SJCRH30 (cell line): ENCODE data around the gene CCR7. TPM values are rescaled to one million over a fixed set of nuclear protein-coding genes. Genes with fewer than 3 reads are reported as not detected.

ENCODE experiments used
- DNase-seq, 2 experiments: peaks; one replicate each; pipeline ENCODE4 v3.0.0-alpha.2; 2015 to 2020
- H3K27ac ChIP-seq: fragments of 250-450 bp; sonication (Bioruptor Pico); 2 replicates; pipeline ENCODE4 v1.5.1; 2020; ENCODE audit warnings: mild to moderate bottlenecking, moderate library complexity
- H3K27me3 ChIP-seq: fragments of 250-450 bp; sonication (Bioruptor Pico); 2 replicates; pipeline ENCODE4 v1.5.1; 2020; ENCODE audit warnings: mild to moderate bottlenecking, moderate library complexity
- H3K36me3 ChIP-seq: fragments of 250-450 bp; sonication (Bioruptor Pico); 2 replicates; pipeline ENCODE4 v1.5.1; 2020; ENCODE audit warnings: mild to moderate bottlenecking, moderate library complexity
- H3K4me1 ChIP-seq: fragments of 250-450 bp; sonication (Bioruptor Pico); 2 replicates; pipeline ENCODE4 v1.5.1; 2020; ENCODE audit warnings: mild to moderate bottlenecking, moderate library complexity
- H3K4me3 ChIP-seq: fragments of 250-450 bp; sonication (Bioruptor Pico); 2 replicates; pipeline ENCODE4 v1.5.1; 2020; ENCODE audit warnings: mild to moderate bottlenecking, moderate library complexity
- H3K9me3 ChIP-seq: fragments of 250-450 bp; sonication (Bioruptor Pico); replicated peaks from 2 replicates; pipeline ENCODE4 v1.5.1; 2020; ENCODE audit warnings: mild to moderate bottlenecking, moderate library complexity
- total RNA-seq: library from RNA; depleted of rRNA; stranded (reverse); fragments of >200 nt; shearing (Covaris generic); gene quantifications from 2 replicates; pipeline ENCODE4 v1.2.3, GENCODE V29; 2014

Gene CCR7
- total RNA-seq, 1 experiment from 2014 or later: not detected

- H3K4me3 ChIP-seq: no peak overlapping the region; the same call in 1 of the 2 replicates
- no peak overlapping the region for H3K27ac ChIP-seq
Measured at GRCh38 chr17:40561294-40561870, 3.9 kb downstream of the CCR7 start.

GRCh38 chr17:40560592-40561293 is 4.5 kb downstream of the CCR7 start:
- Histone ChIP-seq H3K4me1 (peaks cover 12% of the 10 kb centered on the region), H3K27ac (no peak overlapping the region), H3K4me3 (peak overlapping the region; percentile 42), H3K27me3 (no peaks in the 10 kb centered on the region), H3K9me3 (no peaks in the 10 kb centered on the region), H3K36me3 (no peaks in the 10 kb centered on the region)
- DNase-seq: no peak

More at GRCh38 chr17:40561294-40561870, 3.9 kb downstream of the CCR7 start:
- DNase-seq: no peak
- Histone ChIP-seq H3K9me3 (no peaks in the 10 kb centered on the region), H3K27me3 (no peaks in the 10 kb centered on the region), H3K4me1 (peaks cover 12% of the 10 kb centered on the region), H3K36me3 (no peaks in the 10 kb centered on the region)

- peak; percentile 81 to 94 for DNase-seq
- peak overlapping the region; percentile 42 for H3K4me3 ChIP-seq
- H3K36me3 ChIP-seq: no peaks in the 10 kb centered on the region
- H3K9me3 ChIP-seq: no peaks in the 10 kb centered on the region
- H3K4me1 ChIP-seq: peaks cover 12% of the 10 kb centered on the region
- no peak overlapping the region for H3K27ac ChIP-seq
- no peaks in the 10 kb centered on the region for H3K27me3 ChIP-seq
Measured at GRCh38 chr17:40559954-40560591, 5.2 kb downstream of the CCR7 start.

GRCh38 chr17:40559564-40559916 is 5.7 kb downstream of the CCR7 start:
- Histone ChIP-seq H3K27me3 (no peaks in the 10 kb centered on the region), H3K27ac (no peak overlapping the region), H3K9me3 (no peaks in the 10 kb centered on the region), H3K4me1 (peaks cover 15% of the 10 kb centered on the region), H3K36me3 (no peaks in the 10 kb centered on the region), H3K4me3 (no peak overlapping the region)
- DNase-seq: no peak

GRCh38 chr17:40558890-40559563 is 6.2 kb downstream of the CCR7 start:
- no peak for DNase-seq
- Histone ChIP-seq H3K4me1 (peaks cover 21% of the 10 kb centered on the region), H3K27ac (no peak overlapping the region)

DNA sequence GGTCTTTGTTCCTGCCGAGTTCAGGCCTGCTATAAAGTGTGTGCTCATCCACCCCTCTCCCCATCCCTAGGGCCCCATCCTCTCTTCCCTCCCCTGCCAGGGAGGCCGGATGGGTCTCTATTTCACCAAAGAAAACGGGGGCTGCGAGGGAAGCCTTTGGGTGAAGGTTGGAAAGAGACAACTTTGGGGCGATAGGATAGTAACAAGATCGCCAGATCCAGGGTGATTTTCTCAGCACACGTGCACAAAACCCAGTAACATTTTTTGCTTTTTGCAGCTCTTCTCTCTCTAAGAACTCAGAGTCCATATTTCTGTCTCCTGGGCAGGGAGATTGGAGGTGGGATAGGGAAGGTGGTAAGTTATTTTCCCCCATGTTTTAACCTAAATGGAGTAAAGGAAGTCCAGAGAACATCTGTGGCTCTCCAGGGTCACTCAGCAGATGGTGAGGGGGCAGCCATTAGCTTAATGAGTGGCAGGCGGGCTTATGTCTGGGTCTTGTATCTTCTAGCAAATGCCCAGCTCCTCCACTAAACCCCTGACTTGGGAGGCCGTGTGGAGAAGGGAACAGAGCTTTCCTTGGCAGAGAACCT is 6.9 kb downstream of the CCR7 start:
- DNase-seq: no peak
- Histone ChIP-seq H3K4me3 (no peak overlapping the region), H3K4me1 (peaks cover 27% of the 10 kb centered on the region), H3K36me3 (no peaks in the 10 kb centered on the region), H3K9me3 (no peaks in the 10 kb centered on the region), H3K27ac (no peak overlapping the region), H3K27me3 (no peaks in the 10 kb centered on the region)

More at GRCh38 chr17:40558890-40559563, 6.2 kb downstream of the CCR7 start:
- Histone ChIP-seq H3K27me3 (no peaks in the 10 kb centered on the region), H3K36me3 (no peaks in the 10 kb centered on the region), H3K4me3 (no peak overlapping the region), H3K9me3 (no peaks in the 10 kb centered on the region)

- no peak overlapping the region for H3K4me3 ChIP-seq
- H3K4me1 ChIP-seq: peaks cover 32% of the 10 kb centered on the region
- DNase-seq: no peak
- no peaks in the 10 kb centered on the region for H3K9me3 ChIP-seq
- H3K27me3 ChIP-seq: no peaks in the 10 kb centered on the region
- H3K27ac ChIP-seq: no peak overlapping the region
- no peaks in the 10 kb centered on the region for H3K36me3 ChIP-seq
Measured at GRCh38 chr17:40557531-40558299, 7.6 kb downstream of the CCR7 start.

GRCh38 chr17:40556884-40557414 is 8.3 kb downstream of the CCR7 start:
- no peak overlapping the region for H3K27ac ChIP-seq
- H3K9me3 ChIP-seq: no peaks in the 10 kb centered on the region
- DNase-seq: peak; percentile 66 to 74
- H3K4me3 ChIP-seq: no peak overlapping the region
- H3K4me1 ChIP-seq: peaks cover 32% of the 10 kb centered on the region
- no peaks in the 10 kb centered on the region for H3K36me3 ChIP-seq
- no peaks in the 10 kb centered on the region for H3K27me3 ChIP-seq

GRCh38 chr17:40556198-40556661 is 9.0 kb downstream of the CCR7 start:
- no peaks in the 10 kb centered on the region for H3K36me3 ChIP-seq
- H3K4me1 ChIP-seq: peaks cover 38% of the 10 kb centered on the region
- no peak overlapping the region for H3K27ac ChIP-seq
- no peak for DNase-seq
- H3K27me3 ChIP-seq: no peaks in the 10 kb centered on the region
- H3K4me3 ChIP-seq: no peak overlapping the region
- H3K9me3 ChIP-seq: no peaks in the 10 kb centered on the region

DNA sequence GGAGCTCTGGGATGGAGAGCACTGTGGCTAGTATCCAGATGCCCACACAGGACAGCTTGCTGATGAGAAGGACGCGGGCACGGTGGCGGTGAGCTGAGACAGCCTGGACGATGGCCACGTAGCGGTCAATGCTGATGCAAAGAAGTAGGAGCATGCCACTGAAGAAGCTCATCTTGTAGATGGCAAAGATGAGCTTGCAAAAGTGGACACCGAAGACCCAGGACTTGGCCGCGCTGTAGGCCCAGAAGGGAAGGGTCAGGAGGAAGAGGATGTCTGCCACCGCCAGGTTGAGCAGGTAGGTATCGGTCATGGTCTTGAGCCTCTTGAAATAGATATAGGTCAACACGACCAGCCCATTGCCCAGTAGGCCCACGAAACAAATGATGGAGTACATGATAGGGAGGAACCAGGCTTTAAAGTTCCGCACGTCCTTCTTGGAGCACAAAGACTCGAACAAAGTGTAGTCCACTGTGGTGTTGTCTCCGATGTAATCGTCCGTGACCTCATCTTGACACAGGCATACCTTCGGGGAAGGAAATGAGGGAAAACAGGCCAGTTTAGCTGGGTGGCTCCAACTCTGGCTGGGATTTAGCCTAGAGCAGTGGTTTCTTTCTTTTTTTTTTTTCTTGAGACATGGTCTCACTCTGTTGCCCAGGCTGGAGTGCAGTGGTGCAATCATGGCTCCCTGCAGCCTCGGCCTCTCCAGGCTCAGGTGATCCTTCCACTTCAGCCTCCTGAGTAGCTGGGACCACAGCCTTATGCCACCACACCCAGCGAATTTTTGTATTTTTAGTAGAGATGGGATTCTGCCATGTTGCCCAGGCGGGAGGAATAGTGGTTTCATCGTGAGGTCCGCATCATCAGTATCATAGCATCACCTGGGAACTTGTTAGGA is 9.7 kb downstream of the CCR7 start:
- H3K9me3 ChIP-seq: no peaks in the 10 kb centered on the region
- H3K36me3 ChIP-seq: no peaks in the 10 kb centered on the region
- H3K4me1 ChIP-seq: peaks cover 41% of the 10 kb centered on the region
- no peak overlapping the region for H3K4me3 ChIP-seq
- H3K27ac ChIP-seq: no peak overlapping the region
- DNase-seq: no peak
- no peaks in the 10 kb centered on the region for H3K27me3 ChIP-seq

- no peaks in the 10 kb centered on the region for H3K36me3 ChIP-seq
- DNase-seq: no peak
- H3K4me1 ChIP-seq: peaks cover 49% of the 10 kb centered on the region
- H3K27me3 ChIP-seq: no peaks in the 10 kb centered on the region
- no peaks in the 10 kb centered on the region for H3K9me3 ChIP-seq
- peak overlapping the region; percentile 69 for H3K27ac ChIP-seq
- no peak overlapping the region for H3K4me3 ChIP-seq
Measured at GRCh38 chr17:40554646-40555295, 10.5 kb downstream of the CCR7 start.

GRCh38 chr17:40553694-40554534 is 11.4 kb downstream of the CCR7 start:
- DNase-seq: peak; percentile 70 to 80
- Histone ChIP-seq H3K4me3 (no peak overlapping the region), H3K36me3 (no peaks in the 10 kb centered on the region), H3K4me1 (peaks cover 58% of the 10 kb centered on the region), H3K27me3 (no peaks in the 10 kb centered on the region), H3K27ac (peak overlapping the region; percentile 69), H3K9me3 (no peaks in the 10 kb centered on the region)
